DMS 273 (cell line): ENCODE results near the gene AK2.
"Not testable (repeated sequence)": the region's sequence is repeated elsewhere in the genome, so short reads cannot be mapped to it uniquely, and the experiment has no call there.

Source experiments
- DNase-seq: peaks from one replicate; lab custom pipeline; 2025; ENCODE audit not compliant: unreplicated experiment; lab: John Stamatoyannopoulos, UW

AK2 gene

GRCh38 chr1:33055210-33056008, 18.7 kb upstream of the AK2 start:
- peak; percentile 86 for DNase-seq

- DNase-seq: no peak
Measured at GRCh38 chr1:33050221-33051076, 13.8 kb upstream of the AK2 start.

- DNase-seq: no peak
Measured at GRCh38 chr1:33049371-33049770, 12.7 kb upstream of the AK2 start.

DNA sequence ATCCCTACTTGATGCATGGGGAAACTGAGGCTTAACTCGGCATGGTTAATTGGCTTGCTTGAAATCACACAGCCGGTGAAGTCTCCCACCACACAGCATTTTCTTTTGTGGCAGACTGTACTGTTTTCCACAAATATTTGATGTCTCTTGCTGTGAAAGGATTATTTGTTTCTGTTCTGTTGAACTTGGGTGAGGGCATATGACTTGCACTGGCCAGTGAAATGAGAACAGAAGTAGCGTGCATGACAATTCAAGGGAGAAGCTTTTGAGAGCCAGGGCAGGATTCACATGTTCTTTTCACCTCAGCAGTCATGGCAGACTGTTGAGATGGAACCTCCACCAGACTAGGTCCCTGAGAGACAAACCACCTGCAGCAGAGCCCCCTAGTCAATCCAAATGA, 11.7 kb upstream of the AK2 start:
- no peak for DNase-seq

DNA sequence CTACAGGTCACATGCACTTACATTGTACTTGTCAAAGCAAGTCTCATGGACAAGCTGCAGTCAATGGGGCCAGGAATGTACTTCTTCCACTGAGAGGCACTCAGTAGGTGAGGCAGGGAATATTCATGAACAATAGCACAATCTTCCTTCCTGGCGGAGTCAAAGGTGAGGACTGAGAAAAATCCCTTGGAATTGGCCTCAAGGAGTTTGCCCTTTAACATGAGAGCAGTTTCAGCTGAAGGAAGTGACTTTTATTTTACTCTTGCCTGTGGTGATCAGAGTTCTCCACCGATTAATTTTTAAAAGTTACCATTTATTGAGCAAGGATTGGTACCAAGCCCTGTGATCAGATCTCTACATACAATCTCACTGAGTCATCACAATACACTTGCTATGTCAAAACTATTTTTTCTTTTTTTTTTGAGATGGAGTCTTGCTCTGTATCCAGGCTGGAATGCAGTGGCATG, 11.2 kb upstream of the AK2 start:
- no peak for DNase-seq

DNA sequence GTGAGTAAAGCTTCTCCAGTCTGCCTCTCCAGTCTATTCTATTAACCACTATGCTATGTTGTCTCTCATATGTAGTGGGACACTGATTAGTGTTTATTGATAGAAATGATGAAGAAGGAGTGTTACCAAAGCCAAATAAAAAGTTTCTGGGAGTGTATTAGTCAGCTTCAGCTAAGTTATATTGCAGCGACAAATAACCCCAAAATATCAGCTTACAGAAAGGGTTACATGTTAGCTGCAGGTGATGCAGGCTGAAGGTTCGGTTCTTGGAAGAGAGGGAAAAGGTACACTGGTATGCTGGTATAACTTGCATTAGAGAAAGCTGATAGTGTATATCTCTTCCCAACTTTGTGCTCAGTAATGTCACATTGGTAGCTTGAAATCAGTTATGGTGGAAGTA, 10.6 kb upstream of the AK2 start:
- no peak for DNase-seq

DNA sequence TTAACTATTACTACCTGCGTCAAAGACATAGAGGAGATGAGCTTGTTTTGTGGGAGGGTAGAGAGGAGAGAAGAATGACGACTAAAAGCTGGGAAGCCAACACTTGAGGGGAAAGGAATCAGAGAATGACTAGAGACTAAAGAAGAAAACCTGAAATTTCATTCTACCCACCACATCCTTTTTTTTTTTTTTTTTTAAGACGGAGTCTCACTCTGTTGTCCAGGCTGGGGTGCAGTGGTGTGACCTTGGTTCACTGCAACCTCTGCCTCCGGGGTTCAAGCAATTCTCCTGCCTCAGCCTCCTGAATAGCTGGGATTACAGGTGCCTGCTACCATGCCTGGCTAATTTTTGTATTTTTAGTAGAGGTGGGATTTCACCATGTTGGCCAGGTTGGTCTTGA, 9.6 kb upstream of the AK2 start:
- DNase-seq: not testable (repeated sequence)

- no peak for DNase-seq
Measured at GRCh38 chr1:33045814-33046213, 9.1 kb upstream of the AK2 start.

DNA sequence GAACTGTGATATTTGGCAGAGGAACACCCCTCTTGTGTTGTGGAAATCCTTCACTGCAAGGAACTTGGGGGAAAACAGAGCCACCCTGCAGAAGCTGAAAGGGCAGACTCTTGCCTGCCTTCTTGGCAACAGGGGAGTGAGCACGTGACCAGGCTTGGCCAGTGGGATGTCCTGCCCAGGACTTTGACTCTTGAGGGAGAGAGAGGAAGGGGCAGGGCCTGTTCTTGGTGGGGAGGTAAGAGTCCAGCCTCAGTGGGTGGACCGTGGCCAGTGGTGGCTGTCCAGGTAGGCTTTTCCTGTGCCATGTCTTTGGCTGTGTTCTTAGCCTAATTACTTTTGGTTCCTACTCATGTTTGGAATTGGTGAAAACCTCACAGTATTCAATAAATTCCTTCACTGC, 8.6 kb upstream of the AK2 start:
- DNase-seq: peak; percentile 52

DNA sequence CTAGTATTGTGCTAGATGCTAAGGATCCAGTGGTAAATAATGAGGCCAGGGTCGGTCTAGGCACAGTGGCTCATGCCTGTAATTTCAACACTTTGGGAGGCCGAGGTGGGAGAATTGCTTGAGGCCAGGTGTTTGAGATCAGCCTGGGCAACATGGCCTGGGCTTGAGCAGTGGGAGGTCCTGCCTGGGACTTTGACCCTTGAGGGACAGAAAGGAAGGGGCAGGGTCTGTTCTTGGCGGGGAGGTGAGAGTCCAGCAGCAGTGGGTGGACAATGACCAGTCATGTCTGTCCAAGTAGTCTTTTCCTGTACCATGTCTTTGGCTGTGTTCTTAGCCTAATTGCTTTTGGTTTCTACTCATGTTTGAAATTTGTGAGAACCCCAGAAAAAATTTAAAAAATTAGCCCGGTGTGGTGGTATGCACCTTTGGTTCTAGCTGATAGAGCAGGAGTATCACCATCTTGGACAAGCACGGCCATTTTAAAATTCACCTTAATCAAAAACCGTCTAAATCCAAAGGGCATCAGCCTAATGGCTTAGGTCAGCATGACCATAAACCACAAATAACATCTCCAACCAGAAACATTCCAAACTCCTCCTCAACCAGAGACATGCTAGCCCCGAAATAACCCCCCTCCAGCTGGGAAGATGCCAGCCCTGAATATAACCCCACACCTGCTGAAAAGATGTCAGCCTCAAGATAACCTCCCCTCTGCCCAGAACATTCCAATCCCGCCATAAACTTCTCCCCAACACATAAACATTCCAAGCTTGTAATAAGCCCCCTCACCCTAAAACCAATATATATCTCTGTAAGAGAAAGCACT, 6.8 kb upstream of the AK2 start:
- no peak for DNase-seq

- DNase-seq: no peak
Measured at GRCh38 chr1:33042831-33043230, 6.1 kb upstream of the AK2 start.

DNA sequence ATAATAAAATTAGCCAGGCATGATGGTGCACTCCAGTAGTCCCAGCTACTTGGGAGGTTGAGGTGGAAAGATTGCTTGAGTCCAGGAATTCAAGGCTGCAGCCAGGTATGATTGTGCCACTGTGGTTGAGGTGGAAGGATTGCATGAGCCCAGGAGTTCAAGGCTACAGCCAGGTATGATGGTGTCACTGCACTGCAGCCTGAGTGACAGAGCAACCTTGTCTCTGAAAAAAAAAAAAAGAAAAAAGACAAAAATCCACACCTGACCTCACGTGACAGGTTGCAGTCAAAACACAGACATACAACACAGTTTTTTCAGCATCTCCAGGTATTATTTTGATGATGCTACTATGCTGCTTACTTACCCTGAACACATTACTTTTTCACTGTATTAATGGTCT, 4.3 kb upstream of the AK2 start:
- no peak for DNase-seq

GRCh38 chr1:33039840-33040239, 3.2 kb upstream of the AK2 start:
- no peak for DNase-seq

GRCh38 chr1:33036051-33036525, 595 bp downstream of the AK2 start:
- DNase-seq: peak; percentile 63

DNA sequence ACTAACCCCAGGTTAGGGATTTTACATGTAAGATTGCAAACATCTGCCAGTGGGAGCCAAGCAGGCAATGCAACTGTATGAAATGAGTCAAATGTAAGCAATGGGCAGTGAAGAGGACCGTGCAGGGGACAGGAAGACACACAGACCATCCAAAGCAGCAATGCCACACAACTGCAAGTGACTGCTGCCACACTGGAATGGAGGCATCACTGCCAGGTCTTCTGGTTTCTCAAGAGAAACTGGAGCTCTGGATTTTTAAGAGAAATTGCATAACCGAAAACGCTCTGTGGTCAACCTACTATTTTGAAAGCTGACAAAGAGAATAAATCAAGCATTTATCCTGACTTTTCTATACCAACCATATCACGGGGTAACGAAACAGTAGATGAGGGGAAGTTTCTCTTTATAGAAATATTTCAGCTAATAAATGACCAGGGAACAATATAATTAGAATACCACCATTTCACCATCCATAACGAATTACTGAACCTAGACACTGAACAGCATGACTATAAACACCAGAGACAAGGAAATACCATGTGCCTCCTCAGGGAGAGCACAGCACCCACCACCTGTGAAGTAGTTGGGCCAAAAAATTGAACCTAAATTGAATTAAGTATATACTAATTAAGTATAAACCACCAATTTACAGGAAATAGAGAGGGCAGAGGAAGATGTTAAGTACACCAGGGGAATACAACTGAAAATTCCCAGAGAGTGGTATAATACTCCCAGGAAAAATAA, 4.4 kb downstream of the AK2 start:
- DNase-seq: no peak

GRCh38 chr1:33031506-33031905, 5.2 kb downstream of the AK2 start:
- no peak for DNase-seq

DNA sequence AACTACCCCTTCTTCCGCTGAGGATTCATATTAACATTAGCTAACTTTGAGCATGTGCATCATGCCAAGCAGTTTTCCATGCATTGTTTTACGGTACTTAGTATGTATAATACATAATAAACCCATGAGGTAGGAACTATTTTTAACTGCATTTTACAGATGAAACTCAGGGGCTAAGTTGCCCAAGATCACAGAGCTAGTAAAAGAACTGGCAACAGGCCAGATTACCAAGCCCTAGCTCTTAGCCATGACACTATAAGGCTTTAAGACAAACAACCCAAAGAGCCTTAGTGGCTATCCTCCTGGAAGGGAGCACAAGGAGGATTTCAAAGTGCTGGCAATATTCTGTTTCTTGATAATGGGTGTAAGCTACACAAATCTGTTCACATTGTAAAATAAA, 6.1 kb downstream of the AK2 start:
- peak; percentile 23 for DNase-seq

DNA sequence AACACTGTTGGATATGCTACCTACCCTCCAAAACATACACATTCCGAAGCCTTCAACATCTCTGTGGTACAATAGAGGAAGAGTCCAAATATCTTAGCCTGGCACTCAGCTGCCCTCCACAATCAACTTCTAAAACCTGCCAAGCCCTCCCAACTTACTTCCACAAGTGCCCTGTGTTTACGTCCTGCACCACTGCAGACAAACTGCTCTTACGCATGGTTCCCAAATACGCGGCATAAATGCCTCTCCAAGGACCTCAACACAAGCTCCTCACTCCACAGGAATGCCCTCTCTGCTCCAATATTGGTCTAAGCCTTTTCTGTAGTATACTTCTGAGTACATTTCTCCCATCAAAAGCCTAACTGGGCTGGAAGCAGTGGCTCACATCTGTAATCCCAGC, 6.8 kb downstream of the AK2 start:
- DNase-seq: no peak

GRCh38 chr1:33029209-33029608, 7.5 kb downstream of the AK2 start:
- DNase-seq: no peak

DNA sequence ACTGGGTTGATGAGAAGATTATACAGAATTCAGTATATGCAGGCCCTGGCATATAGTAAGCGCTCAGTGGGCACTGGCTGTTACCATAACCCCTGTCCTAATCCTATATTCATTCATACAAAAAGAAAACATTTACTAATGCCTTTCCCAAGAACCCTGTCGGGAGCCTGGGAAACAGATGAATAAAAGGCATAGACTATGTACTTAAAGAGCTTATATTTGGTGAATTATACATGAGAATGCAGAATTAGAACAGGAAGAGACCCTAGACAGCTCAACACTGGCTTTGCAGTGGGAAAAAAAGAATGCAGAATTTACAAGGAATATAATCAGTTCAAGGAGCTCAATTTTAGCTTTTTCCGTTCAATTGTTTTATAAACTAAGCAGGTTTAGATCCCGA, 10.9 kb downstream of the AK2 start:
- DNase-seq: no peak

DNA sequence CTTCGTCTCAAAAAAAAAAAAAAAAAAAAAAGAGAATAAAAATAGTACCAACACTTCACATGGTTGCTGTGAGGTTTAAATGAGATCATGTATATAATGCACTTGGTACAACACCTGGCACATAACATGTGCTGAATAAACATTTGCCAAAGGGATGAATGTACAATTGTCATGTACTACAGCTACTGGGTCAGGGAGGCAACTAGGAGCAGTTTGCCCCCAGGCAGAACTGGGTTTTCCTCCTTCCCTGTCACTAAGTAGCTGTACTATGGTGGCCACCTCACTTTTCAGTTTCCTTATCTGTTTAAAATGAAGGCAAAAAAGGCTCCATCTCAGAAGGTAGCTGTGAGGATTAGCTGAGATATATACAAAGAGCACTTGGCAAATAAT, 11.5 kb downstream of the AK2 start:
- no peak for DNase-seq
